HG03439 (cell line): ENCODE results near the gene FHL3.

Experiments used
- ATAC-seq: cut with Tn5 transposase; IDR thresholded peaks from one replicate; pipeline ENCODE4 v1.9.1; 2021; ENCODE audit warnings: mild to moderate bottlenecking, moderate library complexity; ENCODE audit not compliant: unreplicated experiment

Gene FHL3, protein sequence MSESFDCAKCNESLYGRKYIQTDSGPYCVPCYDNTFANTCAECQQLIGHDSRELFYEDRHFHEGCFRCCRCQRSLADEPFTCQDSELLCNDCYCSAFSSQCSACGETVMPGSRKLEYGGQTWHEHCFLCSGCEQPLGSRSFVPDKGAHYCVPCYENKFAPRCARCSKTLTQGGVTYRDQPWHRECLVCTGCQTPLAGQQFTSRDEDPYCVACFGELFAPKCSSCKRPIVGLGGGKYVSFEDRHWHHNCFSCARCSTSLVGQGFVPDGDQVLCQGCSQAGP

GRCh38 chr1:38005195-38006007, at the start of gene FHL3:
Gene FHL3, minus strand, starts transcription at chr1:38005514. Its CDS starts 6,102 bp downstream, at chr1:37999412.
- ATAC-seq: no peak

- ATAC-seq: no peak
Observed at GRCh38 chr1:38053416-38054091, 48.2 kb upstream of the FHL3 start.

DNA sequence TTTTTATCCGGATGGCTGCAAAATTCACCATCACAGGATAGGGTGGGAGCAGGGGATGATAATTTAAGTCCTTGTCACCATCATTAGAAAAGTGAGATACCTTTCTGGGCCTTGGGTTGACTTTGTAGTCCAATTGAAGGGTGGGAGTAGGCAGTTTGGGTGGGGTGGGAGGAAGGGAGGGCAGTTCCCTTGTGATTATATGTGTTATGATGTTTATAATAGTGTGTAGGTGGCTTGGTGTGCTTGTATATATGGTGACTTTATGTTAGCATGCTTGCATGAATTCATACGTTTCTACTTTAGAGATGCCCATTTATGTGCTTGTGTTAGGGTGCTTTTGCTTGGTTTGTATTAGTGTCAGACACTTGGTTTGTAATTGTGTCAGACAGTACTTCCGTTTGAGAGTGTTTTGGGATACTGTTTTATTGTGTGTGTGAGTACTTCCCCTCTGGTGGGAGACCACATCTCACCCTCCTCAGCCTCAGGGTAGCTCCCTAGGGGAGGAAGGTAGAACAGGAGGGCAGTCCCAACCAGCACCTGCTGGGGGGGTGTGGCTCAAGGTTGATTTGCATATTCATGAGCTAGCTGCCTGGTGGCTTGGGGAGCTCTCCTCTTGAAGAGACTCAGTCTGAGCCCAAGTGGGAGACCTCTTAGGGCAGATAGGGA, 47.6 kb upstream of the FHL3 start:
- peak; percentile 51 for ATAC-seq

DNA sequence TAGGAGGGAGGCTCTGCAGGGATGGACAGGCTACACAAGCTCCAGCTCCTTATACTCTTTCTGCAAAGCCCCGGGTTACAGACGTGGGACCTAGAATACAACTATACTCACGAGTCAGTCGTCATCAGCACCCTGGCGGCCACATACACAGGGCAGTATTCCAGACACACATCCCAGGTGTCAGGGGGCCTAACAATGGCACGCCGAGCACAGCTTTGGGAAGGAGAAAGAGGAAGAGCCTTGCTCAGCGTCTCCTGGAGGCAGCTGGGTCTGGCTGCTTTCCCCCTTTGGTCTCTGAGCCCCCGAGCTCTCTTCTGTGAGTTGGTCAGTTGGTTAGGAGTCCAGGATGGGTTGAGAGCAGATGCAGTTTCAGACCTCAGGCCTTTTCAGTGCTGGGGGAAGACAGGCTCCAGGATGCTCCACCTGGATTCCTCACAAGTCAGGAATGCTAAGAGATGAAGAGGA, 45.8 kb upstream of the FHL3 start:
- no peak for ATAC-seq

DNA sequence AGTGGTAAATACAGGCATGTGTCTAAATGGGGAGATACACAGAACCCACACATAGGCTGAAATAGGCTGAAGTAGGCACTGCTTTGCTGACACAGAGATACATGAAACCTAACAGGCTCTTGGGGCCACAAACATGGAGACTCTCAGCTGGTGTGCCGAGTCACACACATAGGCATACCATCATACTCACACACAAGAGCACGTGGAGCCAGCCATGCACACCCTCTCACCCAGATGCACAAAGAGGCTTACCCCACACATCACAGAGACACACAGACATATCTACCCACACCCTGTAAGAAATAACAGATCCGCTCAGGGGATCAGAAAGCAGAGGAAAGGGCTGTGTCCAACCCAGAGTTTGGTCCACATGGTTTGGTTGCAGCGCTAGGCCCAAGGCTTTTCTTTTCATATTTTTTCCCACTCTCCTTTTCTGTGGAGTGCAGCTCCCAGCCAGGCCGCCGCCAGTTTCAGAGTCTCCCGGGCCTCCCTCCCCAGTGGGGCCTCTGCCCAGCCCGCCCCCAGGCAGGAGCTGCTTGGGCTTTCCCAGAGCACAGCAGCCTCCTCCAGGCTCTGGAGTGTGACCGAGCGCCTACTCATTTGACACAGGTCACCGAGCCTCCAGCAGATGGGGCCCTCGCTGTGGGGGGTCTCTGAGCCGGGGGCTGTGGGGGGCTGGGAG, 45.2 kb upstream of the FHL3 start:
- ATAC-seq: no peak

- ATAC-seq: no peak
Observed at GRCh38 chr1:38047603-38048141, 42.4 kb upstream of the FHL3 start.

GRCh38 chr1:38046884-38047602, 41.7 kb upstream of the FHL3 start:
- ATAC-seq: peak; percentile 52

DNA sequence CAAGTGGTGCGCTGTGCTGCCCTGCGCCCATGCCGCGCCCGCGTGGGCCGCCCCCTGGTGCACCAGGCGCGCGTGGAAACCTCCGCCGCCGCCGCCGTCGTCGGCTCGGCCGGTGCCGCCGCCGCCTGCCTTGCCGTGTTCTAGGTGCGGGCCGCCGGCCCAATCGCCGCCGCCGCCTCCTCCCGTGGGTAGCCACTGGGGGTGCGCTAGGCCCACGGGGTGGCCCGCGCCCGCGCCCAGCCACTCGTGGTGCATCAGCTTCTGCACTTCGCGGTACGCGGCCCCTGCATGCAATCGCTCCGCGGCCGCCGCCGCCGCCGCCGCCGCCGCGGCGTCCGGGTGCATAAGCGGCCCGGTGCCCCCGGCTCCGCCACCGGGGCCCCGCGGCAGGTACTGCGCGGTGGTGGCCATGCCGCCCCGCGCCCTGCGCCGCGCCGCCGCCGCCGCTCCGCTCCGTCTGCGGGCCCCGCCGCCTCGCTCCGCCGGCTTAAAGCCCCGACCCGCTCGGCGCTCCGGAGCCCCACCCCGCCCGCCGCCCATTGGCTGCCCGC, 41.1 kb upstream of the FHL3 start, which contains the start of gene POU3F1:
Gene POU3F1 (minus strand): TSS at position 461 of the 551 bp plus-strand sequence. CDS start 50 bp downstream, at position 411.
- ATAC-seq: no peak

DNA sequence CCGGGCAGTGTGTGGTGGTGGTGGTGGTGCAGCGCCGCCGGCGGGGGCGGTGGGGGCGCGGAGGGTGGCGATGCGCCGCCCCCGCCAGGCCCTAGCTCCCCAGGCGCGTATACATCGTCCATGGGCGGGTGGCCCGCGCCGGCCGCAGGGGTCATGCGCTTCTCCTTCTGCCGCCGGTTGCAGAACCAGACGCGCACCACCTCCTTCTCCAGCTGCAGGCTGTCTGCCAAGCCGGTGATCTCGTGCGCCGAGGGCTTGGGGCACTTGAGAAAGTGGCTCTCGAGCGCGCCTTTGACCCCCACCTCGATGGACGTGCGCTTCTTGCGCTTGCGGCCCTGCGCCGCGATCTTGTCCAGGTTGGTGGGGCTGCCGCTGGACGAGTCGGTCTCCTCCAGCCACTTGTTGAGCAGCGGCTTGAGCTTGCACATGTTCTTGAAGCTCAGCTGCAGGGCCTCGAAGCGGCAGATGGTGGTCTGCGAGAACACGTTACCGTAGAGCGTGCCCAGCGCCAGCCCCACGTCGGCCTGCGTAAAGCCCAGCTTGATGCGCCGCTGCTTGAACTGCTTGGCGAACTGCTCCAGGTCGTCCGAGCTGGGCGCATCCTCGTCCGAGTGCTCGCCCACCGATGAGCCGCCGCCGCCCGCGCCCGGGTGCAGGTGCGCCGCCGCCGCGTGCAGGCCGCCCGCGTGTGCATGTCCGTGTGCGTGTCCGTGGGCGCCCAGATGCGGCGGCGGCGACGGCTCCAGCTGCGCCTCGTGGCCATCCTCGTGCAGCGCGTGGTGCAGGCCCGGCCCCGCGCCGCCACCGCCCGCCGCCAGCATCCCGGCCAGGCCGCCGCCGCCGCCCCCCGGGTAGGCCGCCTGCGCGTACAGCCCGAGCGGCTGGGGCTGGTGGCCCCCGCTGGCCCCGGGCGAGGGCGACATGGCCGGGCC, 40.4 kb upstream of the FHL3 start:
- no peak for ATAC-seq

DNA sequence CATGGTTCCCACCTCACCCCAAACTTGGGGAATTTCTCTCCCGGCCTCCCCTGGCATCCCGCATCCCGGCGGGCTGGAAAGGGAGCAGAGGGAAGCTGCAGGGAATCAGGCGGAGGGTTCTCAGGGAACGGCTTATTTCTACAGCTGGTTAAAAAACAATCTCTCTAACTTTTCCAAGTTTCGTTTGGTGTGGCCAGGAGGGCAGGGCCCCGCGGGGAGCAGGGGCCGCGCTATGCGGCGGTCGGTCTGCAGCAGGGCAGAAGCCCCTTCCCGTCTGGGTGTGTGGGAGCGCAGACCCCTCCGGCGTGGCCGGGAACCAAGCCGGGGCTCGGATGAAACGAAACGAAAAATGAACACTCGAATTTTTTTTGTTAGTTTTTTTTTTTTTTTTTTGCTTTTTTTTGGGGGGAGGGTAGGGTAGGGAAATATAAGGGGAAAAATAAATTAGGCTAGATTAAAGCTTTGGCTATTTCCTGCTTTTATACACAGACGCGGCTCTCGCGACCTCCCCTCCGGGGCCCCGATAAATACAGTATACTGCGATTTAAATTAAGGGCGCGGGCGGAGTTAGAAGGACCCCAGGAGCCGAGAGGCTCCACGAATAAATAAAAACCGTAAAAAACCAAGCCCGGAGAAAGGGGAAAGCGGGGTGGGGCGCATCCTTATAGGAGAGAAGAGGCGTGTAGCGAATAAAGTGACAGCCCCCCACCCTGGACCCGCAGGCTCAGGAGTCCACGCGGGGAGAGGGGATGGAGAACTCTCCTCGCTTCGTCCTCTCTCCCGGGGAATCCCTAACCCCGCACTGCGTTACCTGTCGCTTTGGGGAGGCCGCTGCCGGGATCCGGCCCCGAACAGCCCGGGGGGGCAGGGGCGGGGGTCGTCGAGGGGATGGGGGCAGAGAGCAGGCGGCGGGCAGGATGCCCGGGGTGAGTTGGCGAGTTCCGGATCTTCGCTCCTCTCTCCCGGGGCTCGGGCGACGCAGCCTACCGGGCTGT, 39.2 kb upstream of the FHL3 start:
- ATAC-seq: no peak

DNA sequence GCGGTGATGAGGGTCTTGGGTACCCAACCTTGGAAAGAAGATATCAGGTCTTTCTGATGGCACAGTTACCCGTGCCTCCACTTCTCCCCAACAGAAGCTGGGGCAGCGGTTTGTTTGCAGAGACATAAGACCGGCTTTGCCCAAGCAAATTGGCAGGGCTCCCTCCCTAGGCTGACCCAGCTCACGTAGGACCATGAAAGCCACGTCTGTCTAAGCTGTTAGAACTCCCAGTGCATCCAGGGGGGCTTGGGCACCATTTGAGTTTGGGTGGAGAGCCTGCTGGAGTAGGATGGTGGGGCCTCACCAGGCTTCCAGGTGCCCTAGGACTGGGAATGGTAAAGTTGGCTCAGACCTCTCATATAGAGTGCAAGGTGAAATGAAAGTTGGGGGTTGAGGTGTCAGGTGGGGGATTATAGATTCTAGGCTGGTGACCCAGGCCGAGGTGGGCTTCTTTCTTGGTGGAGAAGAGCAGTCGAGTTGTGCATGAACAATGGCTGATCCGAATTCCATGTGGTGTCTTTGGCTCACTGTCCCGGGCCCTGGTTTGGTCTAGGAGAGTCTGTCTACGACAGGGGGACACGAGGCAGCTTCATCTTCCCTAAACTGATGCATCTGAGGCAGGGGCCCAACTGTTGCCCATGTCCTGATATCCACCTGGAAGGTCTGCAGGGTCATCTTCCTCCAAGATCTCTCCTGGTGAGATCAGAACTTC, 37.9 kb upstream of the FHL3 start:
- ATAC-seq: no peak

GRCh38 chr1:38041936-38042834, 36.9 kb upstream of the FHL3 start:
- ATAC-seq: no peak

- ATAC-seq: no peak
Observed at GRCh38 chr1:38039331-38040088, 34.2 kb upstream of the FHL3 start.

- ATAC-seq: no peak
Observed at GRCh38 chr1:38038861-38039260, 33.5 kb upstream of the FHL3 start.
